Naive thymus-derived CD8-positive, alpha-beta T cell (primary cell): ENCODE results near the gene ATXN1. TPM values are rescaled to one million over a fixed set of nuclear protein-coding genes. Genes with fewer than 3 reads are reported as not detected.
"Not testable (repeated sequence)": the region's sequence is repeated elsewhere in the genome, so short reads cannot be mapped to it uniquely, and the experiment has no call there.

Experiments
- ATAC-seq, 2 donors: fragments of 150-1000 bp; cut with Tn5 transposase in 1 of 2; sonication (Bioruptor Pico), chemical (Tn5 transposase) in 1 of 2; 1 replicate in 1 of 2; 2 replicates in 1 of 2; pipeline ENCODE4 v1.10.0; 2021; ENCODE audit warnings: mild to moderate bottlenecking in 2 of 2, moderate library complexity in 2 of 2
- POLR2A ChIA-PET: fragments of 350-600 bp; sonication (Branson Sonifier 250); formaldehyde crosslinking; loops from one replicate; lab custom pipeline; 2021; ENCODE audit warnings: antibody characterized with exemption; lab: Charles Lee
- DNase-seq, 10 donors: peaks; one replicate each; pipeline versions ENCODE4 v3.0.0 to v3.0.0-alpha.2; 2020 to 2022
- H3K27ac Mint-ChIP-seq, 10 donors: one replicate each; pipeline ENCODE4 v1.8.0; 2020 to 2022; ENCODE audit warnings: mild to moderate bottlenecking in 10 of 10, mixed read lengths in 10 of 10, moderate library complexity in 4 of 10, inconsistent platforms in 1 of 10
- H3K27me3 Mint-ChIP-seq, 5 donors: one replicate each; pipeline ENCODE4 v1.8.0; 2021 to 2022; ENCODE audit warnings: mixed read lengths in 5 of 5
- H3K36me3 Mint-ChIP-seq, 3 donors: one replicate each; pipeline ENCODE4 v1.8.0; 2020 to 2022; ENCODE audit warnings: mixed read lengths in 3 of 3, mild to moderate bottlenecking in 2 of 3, inconsistent platforms in 1 of 3
- H3K4me1 Mint-ChIP-seq, 4 donors: one replicate each; pipeline ENCODE4 v1.8.0; 2021 to 2022; ENCODE audit warnings: mixed read lengths in 4 of 4
- H3K4me3 Mint-ChIP-seq, 10 donors: one replicate each; pipeline ENCODE4 v1.8.0; 2020 to 2022; ENCODE audit warnings: mild to moderate bottlenecking in 10 of 10, mixed read lengths in 10 of 10, moderate library complexity in 6 of 10, inconsistent platforms in 1 of 10
- H3K9me3 Mint-ChIP-seq, 9 donors: one replicate each; pipeline ENCODE4 v1.8.0; 2020 to 2022; ENCODE audit warnings: mixed read lengths in 9 of 9, mild to moderate bottlenecking in 3 of 9, inconsistent platforms in 1 of 9, moderate library complexity in 1 of 9
- polyA plus RNA-seq, 3 donors: library from polyadenylated mRNA; unstranded; fragments of 300-500 nt; fragmentation: Illumina TruSeq; gene quantifications; one replicate each; pipeline ENCODE4 v1.2.3, GENCODE V29; 2021
- total RNA-seq, 8 experiments: library from RNA in 2 of 8; stranded (reverse) in 2 of 8; gene quantifications; one replicate each; pipeline ENCODE4 v1.2.3 and lab custom pipeline; 2021 to 2026

ATXN1 gene
- total and polyA plus RNA-seq, 5 experiments from 2014 or later = 2.7 to 42.3 (median 8.2) TPM

GRCh38 chr6:16720861-16721260 is 40.4 kb downstream of the ATXN1 start:
- no peaks in the 10 kb centered on the region for H3K27me3 Mint-ChIP-seq
- H3K36me3 Mint-ChIP-seq = peaks cover 0 to 6% (median 0%) of the 10 kb centered on the region in 3 donors
- POLR2A ChIA-PET = no interaction called here
- DNase-seq (no peak), ATAC-seq (no peak)
- H3K4me1 Mint-ChIP-seq = peaks cover 15 to 46% (median 21%) of the 10 kb centered on the region in 4 donors
- H3K27ac Mint-ChIP-seq = no peak overlapping the region
- H3K4me3 Mint-ChIP-seq = no peak overlapping the region
- H3K9me3 Mint-ChIP-seq = no peaks in the 10 kb centered on the region

- Mint-ChIP-seq H3K27ac (no peak overlapping the region), H3K4me1 (peaks cover 11 to 38% (median 14%) of the 10 kb centered on the region in 4 donors), H3K36me3 (peaks cover 0 to 6% (median 0%) of the 10 kb centered on the region in 3 donors), H3K4me3 (no peak overlapping the region), H3K27me3 (no peaks in the 10 kb centered on the region), H3K9me3 (no peaks in the 10 kb centered on the region)
- DNase-seq (no peak), ATAC-seq (no peak)
- POLR2A ChIA-PET = no interaction called here
Observed at GRCh38 chr6:16719488-16719887, 41.8 kb downstream of the ATXN1 start.

- POLR2A ChIA-PET = interaction anchor here (0.5 kb wide), 1 partner anchor 377 kb away, joined by 5 read pairs; no protein-coding TSS in a partner anchor
- H3K4me3 Mint-ChIP-seq = no peak overlapping the region
- no peaks in the 10 kb centered on the region for H3K9me3 Mint-ChIP-seq
- H3K27ac Mint-ChIP-seq = peak overlapping the region in 1 of 10 donors; percentile 15
- peaks cover 9 to 32% (median 10%) of the 10 kb centered on the region in 4 donors for H3K4me1 Mint-ChIP-seq
- DNase-seq (no peak), ATAC-seq (no peak)
- peaks cover 0 to 6% (median 2%) of the 10 kb centered on the region in 3 donors for H3K36me3 Mint-ChIP-seq
- no peaks in the 10 kb centered on the region for H3K27me3 Mint-ChIP-seq
Observed at GRCh38 chr6:16718356-16718755, 42.9 kb downstream of the ATXN1 start.

- no peaks in the 10 kb centered on the region for H3K27me3 Mint-ChIP-seq
- H3K4me1 Mint-ChIP-seq = peaks cover 13 to 41% (median 19%) of the 10 kb centered on the region in 4 donors
- H3K27ac Mint-ChIP-seq = peak overlapping the region in 2 of 10 donors; percentile 14 to 21
- no peaks in the 10 kb centered on the region for H3K9me3 Mint-ChIP-seq
- POLR2A ChIA-PET = no interaction called here
- ATAC-seq (no peak), DNase-seq (no peak)
- peaks cover 0 to 5% (median 2%) of the 10 kb centered on the region in 3 donors for H3K36me3 Mint-ChIP-seq
- no peak overlapping the region for H3K4me3 Mint-ChIP-seq
Observed at GRCh38 chr6:16717275-16717942, 43.9 kb downstream of the ATXN1 start.

- H3K27ac Mint-ChIP-seq = peak overlapping the region in 1 of 10 donors; percentile 24
- POLR2A ChIA-PET = no interaction called here
- peaks cover 16 to 50% (median 27%) of the 10 kb centered on the region in 4 donors for H3K4me1 Mint-ChIP-seq
Observed at GRCh38 chr6:16716321-16716858, 44.9 kb downstream of the ATXN1 start.

GRCh38 chr6:16713597-16713996 is 47.7 kb downstream of the ATXN1 start:
- DNase-seq = no peak
- POLR2A ChIA-PET = no interaction called here
- Mint-ChIP-seq H3K27ac (peak overlapping the region in 4 of 10 donors; percentile 21 to 87 (median 46)), H3K9me3 (no peaks in the 10 kb centered on the region), H3K4me1 (peaks cover 13 to 37% (median 28%) of the 10 kb centered on the region in 4 donors), H3K4me3 (no peak overlapping the region), H3K27me3 (no peaks in the 10 kb centered on the region), H3K36me3 (peaks cover 0 to 2% (median 0%) of the 10 kb centered on the region in 3 donors)
- no peak for ATAC-seq

More at GRCh38 chr6:16716321-16716858, 44.9 kb downstream of the ATXN1 start:
- ATAC-seq (no peak), DNase-seq (no peak)
- H3K36me3 Mint-ChIP-seq = peaks cover 0 to 3% (median 2%) of the 10 kb centered on the region in 3 donors
- H3K27me3 Mint-ChIP-seq = no peaks in the 10 kb centered on the region
- H3K9me3 Mint-ChIP-seq = no peaks in the 10 kb centered on the region
- no peak overlapping the region for H3K4me3 Mint-ChIP-seq

GRCh38 chr6:16712931-16713484 is 48.3 kb downstream of the ATXN1 start:
- ATAC-seq (peak in 1 of 2 donors; percentile 17), DNase-seq (no peak)
- peak overlapping the region in 8 of 10 donors; percentile 6 to 78 (median 50) for H3K4me3 Mint-ChIP-seq
- H3K4me1 Mint-ChIP-seq = peaks cover 13 to 37% (median 28%) of the 10 kb centered on the region in 4 donors
- peak overlapping the region in 6 of 10 donors; percentile 4 to 87 (median 64) for H3K27ac Mint-ChIP-seq
- H3K36me3 Mint-ChIP-seq = peaks cover 0 to 2% (median 0%) of the 10 kb centered on the region in 3 donors
- no peaks in the 10 kb centered on the region for H3K27me3 Mint-ChIP-seq
- POLR2A ChIA-PET = no interaction called here
- H3K9me3 Mint-ChIP-seq = no peaks in the 10 kb centered on the region

- Mint-ChIP-seq H3K4me3 (peak overlapping the region; percentile 33 to 78 (median 50)), H3K9me3 (no peaks in the 10 kb centered on the region), H3K36me3 (peaks cover 0 to 2% (median 0%) of the 10 kb centered on the region in 3 donors), H3K4me1 (peaks cover 15 to 42% (median 31%) of the 10 kb centered on the region in 4 donors), H3K27ac (peak overlapping the region; percentile 4 to 87 (median 56)), H3K27me3 (no peaks in the 10 kb centered on the region)
- DNase-seq (no peak), ATAC-seq (peak; percentile 65 to 69)
- POLR2A ChIA-PET = no interaction called here
Observed at GRCh38 chr6:16712255-16712930, 48.9 kb downstream of the ATXN1 start.

- peaks cover 0 to 4% (median 0%) of the 10 kb centered on the region in 3 donors for H3K36me3 Mint-ChIP-seq
Observed at GRCh38 chr6:16711546-16712254, 49.6 kb downstream of the ATXN1 start.

GRCh38 chr6:16706911-16707783 is 54.1 kb downstream of the ATXN1 start:
- no peaks in the 10 kb centered on the region for H3K27me3 Mint-ChIP-seq
- H3K4me1 Mint-ChIP-seq = peaks cover 14 to 57% (median 39%) of the 10 kb centered on the region in 4 donors
- H3K4me3 Mint-ChIP-seq = peak overlapping the region in 1 of 10 donors; percentile 33
- no peaks in the 10 kb centered on the region for H3K9me3 Mint-ChIP-seq
- ATAC-seq (no peak), DNase-seq (no peak)
- POLR2A ChIA-PET = no interaction called here
- H3K27ac Mint-ChIP-seq = peak overlapping the region in 2 of 10 donors; percentile 37 to 71
- H3K36me3 Mint-ChIP-seq = peaks cover 0 to 6% (median 3%) of the 10 kb centered on the region in 3 donors

More at GRCh38 chr6:16711546-16712254, 49.6 kb downstream of the ATXN1 start:
- H3K27me3 Mint-ChIP-seq = no peaks in the 10 kb centered on the region
- no peaks in the 10 kb centered on the region for H3K9me3 Mint-ChIP-seq
- DNase-seq (no peak), ATAC-seq (no peak)
- POLR2A ChIA-PET = no interaction called here
- peak overlapping the region in 8 of 10 donors; percentile 1 to 78 (median 64) for H3K4me3 Mint-ChIP-seq
- H3K4me1 Mint-ChIP-seq = peaks cover 17 to 49% (median 35%) of the 10 kb centered on the region in 4 donors
- H3K27ac Mint-ChIP-seq = peak overlapping the region in 8 of 10 donors; percentile 1 to 90 (median 48)

- peak overlapping the region in 1 of 10 donors; percentile 37 for H3K27ac Mint-ChIP-seq
Observed at GRCh38 chr6:16706491-16706890, 54.8 kb downstream of the ATXN1 start.

More at GRCh38 chr6:16706491-16706890, 54.8 kb downstream of the ATXN1 start:
- not testable (repeated sequence) for H3K36me3 Mint-ChIP-seq, DNase-seq, H3K4me3 Mint-ChIP-seq, H3K27me3 Mint-ChIP-seq, ATAC-seq, H3K9me3 Mint-ChIP-seq
- peaks cover 12 to 53% (median 36%) of the 10 kb centered on the region in 4 donors for H3K4me1 Mint-ChIP-seq
- POLR2A ChIA-PET = interaction anchor here (0.7 kb wide), 1 partner anchor 9 kb away, joined by 3 read pairs; no protein-coding TSS in a partner anchor
